SU-DHL-6 (cell line): ENCODE measurements around the gene CBFA2T3.

Experiments used
- EZH2phosphoT487 ChIP-seq: fragments of 200-600 bp; sonication (generic), shearing (Covaris generic); conservative IDR thresholded peaks from 2 replicates; pipeline ENCODE4 v1.6.1; 2018; ENCODE audit warnings: mild to moderate bottlenecking, antibody characterized with exemption, low read length, moderate library complexity, mixed read lengths
- TF ChIP-seq, protein P1 (sequence below): fragments of 200-600 bp; sonication (generic); IDR thresholded peaks from one replicate; pipeline ENCODE4 v1.5.1; 2017; ENCODE audit warnings: antibody characterized with exemption, mild to moderate bottlenecking, low read length, moderate library complexity; ENCODE audit not compliant: insufficient read depth, poor library complexity, severe bottlenecking

DNA sequence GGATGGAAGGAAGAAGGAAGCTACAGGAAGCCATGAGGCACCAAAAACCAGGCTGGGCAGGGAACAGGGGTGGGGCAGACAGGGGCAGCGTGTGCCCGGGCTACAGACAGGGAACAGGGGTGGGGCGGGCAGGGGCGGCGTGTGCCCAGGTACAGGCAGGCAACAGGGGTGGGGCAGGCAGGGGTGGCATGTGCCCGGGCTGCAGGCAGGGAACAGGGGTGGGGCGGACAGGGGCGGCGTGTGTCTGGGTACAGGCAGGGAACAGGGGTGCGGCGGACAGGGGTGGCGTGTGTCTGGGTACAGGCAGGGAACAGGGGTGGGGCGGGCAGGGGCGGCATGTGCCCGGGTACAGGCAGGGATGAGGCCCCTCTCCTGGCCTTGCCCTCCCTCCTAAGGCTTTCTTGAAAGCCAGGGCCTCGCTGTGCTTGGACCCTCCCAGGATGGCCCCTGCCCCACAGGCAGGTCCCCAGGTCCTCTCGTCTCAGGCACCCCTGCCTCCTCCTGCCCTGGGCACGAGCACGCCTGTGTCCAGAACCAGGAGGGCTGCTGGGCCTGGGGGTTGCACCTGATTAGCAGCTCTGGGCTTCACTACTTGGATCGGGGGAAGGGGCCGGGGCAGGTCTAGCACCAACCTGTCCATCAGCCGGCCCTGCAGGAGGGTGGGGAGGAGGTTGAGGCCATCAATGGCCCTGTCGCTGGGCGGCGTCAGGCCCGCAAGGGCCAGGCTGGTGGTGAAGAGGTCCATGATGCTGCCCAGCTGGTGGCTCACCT, 150.8 kb downstream of the CBFA2T3 start:
- TF ChIP-seq, protein P1, sequence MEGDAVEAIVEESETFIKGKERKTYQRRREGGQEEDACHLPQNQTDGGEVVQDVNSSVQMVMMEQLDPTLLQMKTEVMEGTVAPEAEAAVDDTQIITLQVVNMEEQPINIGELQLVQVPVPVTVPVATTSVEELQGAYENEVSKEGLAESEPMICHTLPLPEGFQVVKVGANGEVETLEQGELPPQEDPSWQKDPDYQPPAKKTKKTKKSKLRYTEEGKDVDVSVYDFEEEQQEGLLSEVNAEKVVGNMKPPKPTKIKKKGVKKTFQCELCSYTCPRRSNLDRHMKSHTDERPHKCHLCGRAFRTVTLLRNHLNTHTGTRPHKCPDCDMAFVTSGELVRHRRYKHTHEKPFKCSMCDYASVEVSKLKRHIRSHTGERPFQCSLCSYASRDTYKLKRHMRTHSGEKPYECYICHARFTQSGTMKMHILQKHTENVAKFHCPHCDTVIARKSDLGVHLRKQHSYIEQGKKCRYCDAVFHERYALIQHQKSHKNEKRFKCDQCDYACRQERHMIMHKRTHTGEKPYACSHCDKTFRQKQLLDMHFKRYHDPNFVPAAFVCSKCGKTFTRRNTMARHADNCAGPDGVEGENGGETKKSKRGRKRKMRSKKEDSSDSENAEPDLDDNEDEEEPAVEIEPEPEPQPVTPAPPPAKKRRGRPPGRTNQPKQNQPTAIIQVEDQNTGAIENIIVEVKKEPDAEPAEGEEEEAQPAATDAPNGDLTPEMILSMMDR: no peak
- TF ChIP-seq EZH2phosphoT487: no peak
